ENCODE data around the gene HIPK1. TPM values are rescaled to one million over a fixed set of nuclear protein-coding genes. Genes with fewer than 3 reads are reported as not detected.
"Not testable (repeated sequence)": the region's sequence is repeated elsewhere in the genome, so short reads cannot be mapped to it uniquely, and the experiment has no call there.

HIPK1 gene
- total RNA-seq, 2 experiments from 2014 or later, result 20.4 to 52.6 TPM

- H3K4me1 ChIP-seq (ENCODE audit: insufficient read depth, low read length, poor library complexity, severe bottlenecking), result no peaks in the 10 kb centered on the region
- H3K4me2 ChIP-seq (ENCODE audit: low read length), result no peak overlapping the region
- CTCF ChIA-PET (ENCODE audit: unreplicated experiment), result no interaction called here
- H3K36me3 ChIP-seq (ENCODE audit: insufficient read depth, low read length), result no peaks in the 10 kb centered on the region
- H2AFZ ChIP-seq (ENCODE audit: low read length), result no peak overlapping the region
- no peaks in the 10 kb centered on the region for H3K9me3 ChIP-seq (ENCODE audit: low read length)
- H3K27ac ChIP-seq (ENCODE audit: low read depth, low read length, poor library complexity, severe bottlenecking), result no peak overlapping the region
- H3K79me2 ChIP-seq (ENCODE audit: insufficient read depth, low read depth, low read length), result no peaks in the 10 kb centered on the region
- H3K4me3 ChIP-seq (ENCODE audit: low read depth, low read length, poor library complexity, severe bottlenecking), result no peak overlapping the region
- no peaks in the 10 kb centered on the region for H4K20me1 ChIP-seq (ENCODE audit: insufficient read depth, low read length)
- no peaks in the 10 kb centered on the region for H3K9me2 ChIP-seq (ENCODE audit: insufficient read depth, low read length)
- intact Hi-C loops (cut with micrococcal nuclease; ENCODE audit: unreplicated experiment), result no loop called here
- POLR2A ChIA-PET, result interaction anchor here (1.1 kb wide), 1 partner anchor 307 kb away, joined by 5 read pairs; no protein-coding TSS in a partner anchor
- DNase-seq (ENCODE audit: low spot score), result no peak
- TF ChIP-seq EZH2phosphoT487 (IDR thresholded peaks at IDR 0.05; ENCODE audit: borderline replicate concordance, low read depth, low read length) (no peak), CTCF (conservative IDR thresholded peaks at IDR 0.05; ENCODE audit: low read length) (no peak)
- no TSS peak for BruUV-seq (replicated peaks)
Observed at GRCh38 chr1:114011796-114012195, 82.7 kb downstream of the HIPK1 start.

GRCh38 chr1:114015075-114015474 is 86.0 kb downstream of the HIPK1 start:
- CTCF ChIA-PET (ENCODE audit: unreplicated experiment), result no interaction called here
- H4K20me1 ChIP-seq (ENCODE audit: insufficient read depth, low read length), result no peaks in the 10 kb centered on the region
- H2AFZ ChIP-seq (ENCODE audit: low read length), result no peak overlapping the region
- no peak for DNase-seq (ENCODE audit: low spot score)
- no peak overlapping the region for H3K27ac ChIP-seq (ENCODE audit: low read depth, low read length, poor library complexity, severe bottlenecking)
- H3K4me2 ChIP-seq (ENCODE audit: low read length), result no peak overlapping the region
- no peak overlapping the region for H3K4me3 ChIP-seq (ENCODE audit: low read depth, low read length, poor library complexity, severe bottlenecking)
- H3K9me3 ChIP-seq (ENCODE audit: low read length), result no peaks in the 10 kb centered on the region
- TF ChIP-seq EZH2phosphoT487 (IDR thresholded peaks at IDR 0.05; ENCODE audit: borderline replicate concordance, low read depth, low read length) (no peak), CTCF (conservative IDR thresholded peaks at IDR 0.05; ENCODE audit: low read length) (no peak)
- intact Hi-C loops (cut with micrococcal nuclease; ENCODE audit: unreplicated experiment), result no loop called here
- no peaks in the 10 kb centered on the region for H3K79me2 ChIP-seq (ENCODE audit: insufficient read depth, low read depth, low read length)
- H3K4me1 ChIP-seq (ENCODE audit: insufficient read depth, low read length, poor library complexity, severe bottlenecking), result no peaks in the 10 kb centered on the region
- BruUV-seq (replicated peaks), result no TSS peak
- no peaks in the 10 kb centered on the region for H3K9me2 ChIP-seq (ENCODE audit: insufficient read depth, low read length)
- H3K36me3 ChIP-seq (ENCODE audit: insufficient read depth, low read length), result no peaks in the 10 kb centered on the region
- POLR2A ChIA-PET, result no interaction called here

- DNase-seq (ENCODE audit: low spot score); intact Hi-C loops (cut with micrococcal nuclease; ENCODE audit: unreplicated experiment): not testable (repeated sequence)
Observed at GRCh38 chr1:114019724-114020123, 90.6 kb downstream of the HIPK1 start.

More at GRCh38 chr1:114019724-114020123, 90.6 kb downstream of the HIPK1 start:
- H3K79me2 ChIP-seq (ENCODE audit: insufficient read depth, low read depth, low read length); H2AFZ ChIP-seq (ENCODE audit: low read length); H3K9me3 ChIP-seq (ENCODE audit: low read length); CTCF ChIA-PET (ENCODE audit: unreplicated experiment); BruUV-seq (replicated peaks); H3K27ac ChIP-seq (ENCODE audit: low read depth, low read length, poor library complexity, severe bottlenecking); H3K36me3 ChIP-seq (ENCODE audit: insufficient read depth, low read length); H4K20me1 ChIP-seq (ENCODE audit: insufficient read depth, low read length); H3K9me2 ChIP-seq (ENCODE audit: insufficient read depth, low read length); POLR2A ChIA-PET; H3K4me3 ChIP-seq (ENCODE audit: low read depth, low read length, poor library complexity, severe bottlenecking); H3K4me1 ChIP-seq (ENCODE audit: insufficient read depth, low read length, poor library complexity, severe bottlenecking); H3K4me2 ChIP-seq (ENCODE audit: low read length): not testable (repeated sequence)

Data from OCI-LY7 (cell line).